Stimulated activated CD8-positive, alpha-beta memory T cell treated with anti-CD3 and anti-CD28 coated beads, Interleukin-12 subunit alpha, Interleukin-12 subunit beta, amount 100 ng/mL, for 24 hours (primary cell): Measurements from ENCODE around the gene COQ10A.
A peak's percentile ranks its signal among the peaks of the same experiment; 100 is the strongest.
"Not testable (repeated sequence)": the region's sequence is repeated elsewhere in the genome, so short reads cannot be mapped to it uniquely, and the experiment has no call there.

Source experiments
- DNase-seq: peaks from one replicate; pipeline ENCODE4 v3.0.0-alpha.2; 2020; ENCODE audit errors: extremely low read depth

COQ10A gene

GRCh38 chr12:56278905-56279304 is 12.2 kb downstream of the COQ10A start:
- DNase-seq: no peak

GRCh38 chr12:56280849-56281248 is 14.1 kb downstream of the COQ10A start:
- DNase-seq: no peak

GRCh38 chr12:56282030-56282429 is 15.3 kb downstream of the COQ10A start:
- no peak for DNase-seq

- no peak for DNase-seq
Observed at GRCh38 chr12:56282579-56282978, 15.8 kb downstream of the COQ10A start.

GRCh38 chr12:56284263-56284662 is 17.5 kb downstream of the COQ10A start:
- not testable (repeated sequence) for DNase-seq

- DNase-seq: no peak
Observed at GRCh38 chr12:56286044-56286830, 19.5 kb downstream of the COQ10A start.

- no peak for DNase-seq
Observed at GRCh38 chr12:56288705-56289387, 22.1 kb downstream of the COQ10A start.

GRCh38 chr12:56293795-56294194 is 27.1 kb downstream of the COQ10A start:
- DNase-seq: no peak

GRCh38 chr12:56296295-56296694 is 29.6 kb downstream of the COQ10A start:
- DNase-seq: no peak

- DNase-seq: no peak
Observed at GRCh38 chr12:56297400-56297799, 30.7 kb downstream of the COQ10A start.

- DNase-seq: no peak
Observed at GRCh38 chr12:56298828-56299227, 32.1 kb downstream of the COQ10A start.

- no peak for DNase-seq
Observed at GRCh38 chr12:56299308-56299852, 32.6 kb downstream of the COQ10A start.

GRCh38 chr12:56299853-56300643 is 33.3 kb downstream of the COQ10A start, which contains the start of gene CS:
Gene CS (minus strand): TSS chr12:56300330. CDS start chr12:56300201, 129 bp downstream.
- DNase-seq: peak; percentile 96

- no peak for DNase-seq
Observed at GRCh38 chr12:56300644-56301464, 34.1 kb downstream of the COQ10A start.

- DNase-seq: no peak
Observed at GRCh38 chr12:56304276-56304675, 37.5 kb downstream of the COQ10A start.

- DNase-seq: no peak
Observed at GRCh38 chr12:56304872-56305590, 38.3 kb downstream of the COQ10A start.

GRCh38 chr12:56307221-56307965 is 40.7 kb downstream of the COQ10A start:
- no peak for DNase-seq

- DNase-seq: no peak
Observed at GRCh38 chr12:56308714-56309113, 42.0 kb downstream of the COQ10A start.

GRCh38 chr12:56311003-56311402 is 44.3 kb downstream of the COQ10A start:
- DNase-seq: no peak

- no peak for DNase-seq
Observed at GRCh38 chr12:56315249-56315621, 48.5 kb downstream of the COQ10A start.
